ENCODE results near the gene MOGAT3. TPM values are rescaled to one million over a fixed set of nuclear protein-coding genes. Genes with fewer than 3 reads are reported as not detected.

MOGAT3 gene
- total and polyA plus RNA-seq, 7 experiments from 2014 or later = not detected

- Histone ChIP-seq H3K27me3 (ENCODE audit: control insufficient read depth in 2 of 2, insufficient read depth in 2 of 2, low read length in 2 of 2) (no peaks in the 10 kb centered on the region), H3K36me3 (ENCODE audit: control insufficient read depth in 2 of 3, insufficient read depth in 3 of 3, low read length in 3 of 3) (peaks cover 0 to 25% (median 0%) of the 10 kb centered on the region in 3 experiments), H3K9me3 (ENCODE audit: control insufficient read depth in 2 of 3, low read length in 3 of 3) (no peaks in the 10 kb centered on the region), H3K4me1 (ENCODE audit: control insufficient read depth in 2 of 2, insufficient read depth in 2 of 2, low read length in 2 of 2) (peaks cover 15% of the 10 kb centered on the region in 2 donors), H3K4me3 (ENCODE audit: low read length) (peak within 1 kb of the TSS; percentile 70), H3K27ac (ENCODE audit: low read depth, low read length) (peak within 1 kb of the TSS; percentile 87)
- ATAC-seq (peak; percentile 85), DNase-seq (peak; percentile 86 to 97 (median 94))
- no peaks in the 10 kb centered on the region for H3K27me3 Mint-ChIP-seq
- intact Hi-C loops (cut with micrococcal nuclease) = loop anchor here (1.0 to 5.0 kb wide), 11 partner anchors 27 to 1145 kb away; partner anchors contain the start of genes AP1S1 (in 2 of the 2), IFT22 (in 2 of the 2), VGF (in 2 of the 2) and MEPCE (in 1 of the 2)
- peak within 1 kb of the TSS; percentile 88 to 96 (median 93) for H3K27ac Mint-ChIP-seq
- H3K4me3 Mint-ChIP-seq = peak within 1 kb of the TSS; percentile 89 to 97 (median 96)
- POLR2A ChIA-PET = interaction anchor here (0.5 to 3.2 kb wide), 17 partner anchors 9 to 1835 kb away, joined by 3 to 61 read pairs (median 5); partner anchors contain the start of genes FBXO24, FIS1, IFT22 and LRCH4
- no peaks in the 10 kb centered on the region for H3K9me3 Mint-ChIP-seq
- H3K36me3 Mint-ChIP-seq = peaks cover 0 to 19% (median 0%) of the 10 kb centered on the region in 5 donors
- H3K4me1 Mint-ChIP-seq = peaks cover 27 to 54% (median 46%) of the 10 kb centered on the region in 7 donors
- CTCF ChIA-PET = interaction anchor here (1.1 to 3.5 kb wide), 5 partner anchors 13 to 134 kb away, joined by 3 to 30 read pairs (median 7); partner anchors contain the start of gene FIS1
Observed at GRCh38 chr7:101217388-101218235, 16.8 kb upstream of the MOGAT3 start, which contains the start of the genes PLOD3 and ZNHIT1. Gene PLOD3, minus strand, starts transcription at chr7:101217581. Its CDS starts 307 bp downstream, at chr7:101217274. Gene ZNHIT1, plus strand, starts transcription at chr7:101218165. Its CDS starts 31 bp downstream, at chr7:101218196.

- intact Hi-C loops (cut with micrococcal nuclease) = loop anchor here (1.0 to 5.0 kb wide), 6 partner anchors 13 to 1145 kb away; partner anchors contain the start of gene IFT22 (in 2 of the 2)
- peaks cover 15% of the 10 kb centered on the region in 2 donors for H3K4me1 ChIP-seq (ENCODE audit: control insufficient read depth in 2 of 2, insufficient read depth in 2 of 2, low read length in 2 of 2)
- Mint-ChIP-seq H3K27ac (peak overlapping the region in 8 of 9 donors; percentile 51 to 93 (median 76)), H3K36me3 (peaks cover 0 to 15% (median 0%) of the 10 kb centered on the region in 5 donors), H3K9me3 (no peaks in the 10 kb centered on the region), H3K4me1 (peaks cover 22 to 50% (median 45%) of the 10 kb centered on the region in 7 donors), H3K27me3 (no peaks in the 10 kb centered on the region), H3K4me3 (peak overlapping the region; percentile 83 to 97 (median 96))
- H3K27me3 ChIP-seq (ENCODE audit: control insufficient read depth in 2 of 2, insufficient read depth in 2 of 2, low read length in 2 of 2) = no peaks in the 10 kb centered on the region
- H3K36me3 ChIP-seq (ENCODE audit: control insufficient read depth in 2 of 3, insufficient read depth in 3 of 3, low read length in 3 of 3) = peaks cover 0 to 28% (median 0%) of the 10 kb centered on the region in 3 experiments
- POLR2A ChIA-PET = interaction anchor here (0.6 to 3.2 kb wide), 11 partner anchors 8 to 1834 kb away, joined by 3 to 61 read pairs (median 6); partner anchors contain the start of genes FIS1, SRRT and VGF
- H3K27ac ChIP-seq (ENCODE audit: low read depth, low read length) = peak overlapping the region; percentile 87
- H3K4me3 ChIP-seq (ENCODE audit: low read length) = peak overlapping the region; percentile 70
- DNase-seq = peak in 2 of 9 donors; percentile 6 to 9
- CTCF ChIA-PET = interaction anchor here (1.1 to 3.5 kb wide), 4 partner anchors 12 to 134 kb away, joined by 3 to 30 read pairs (median 10); partner anchors contain the start of gene FIS1
- peak; percentile 4 for ATAC-seq
- no peaks in the 10 kb centered on the region for H3K9me3 ChIP-seq (ENCODE audit: control insufficient read depth in 2 of 3, low read length in 3 of 3)
Observed at GRCh38 chr7:101216860-101217387, 16.1 kb upstream of the MOGAT3 start.

GRCh38 chr7:101216001-101216859 lies 15.4 kb upstream of the MOGAT3 start:
- Mint-ChIP-seq H3K36me3 (peaks cover 0 to 12% (median 0%) of the 10 kb centered on the region in 5 donors), H3K27me3 (no peaks in the 10 kb centered on the region), H3K9me3 (no peaks in the 10 kb centered on the region), H3K27ac (peak overlapping the region; percentile 28 to 78 (median 73)), H3K4me1 (peaks cover 15 to 46% (median 39%) of the 10 kb centered on the region in 7 donors), H3K4me3 (peak overlapping the region; percentile 81 to 97 (median 94))
- peak overlapping the region; percentile 87 for H3K27ac ChIP-seq (ENCODE audit: low read depth, low read length)
- ChIA-PET CTCF (interaction anchor here (0.6 to 3.5 kb wide), 4 partner anchors 12 to 67 kb away, joined by 4 to 30 read pairs (median 10); partner anchors contain the start of gene FIS1), POLR2A (interaction anchor here (0.6 to 3.2 kb wide), 3 partner anchors 12 to 33 kb away, joined by 3 to 61 read pairs (median 16); partner anchors contain the start of gene FIS1)
- H3K9me3 ChIP-seq (ENCODE audit: control insufficient read depth in 2 of 3, low read length in 3 of 3) = no peaks in the 10 kb centered on the region
- DNase-seq (peak in 1 of 9 donors; percentile 10), ATAC-seq (no peak)
- H3K27me3 ChIP-seq (ENCODE audit: control insufficient read depth in 2 of 2, insufficient read depth in 2 of 2, low read length in 2 of 2) = no peaks in the 10 kb centered on the region
- intact Hi-C loops (cut with micrococcal nuclease) = loop anchor here (1.0 to 5.0 kb wide), 3 partner anchors 12 to 1146 kb away; partner anchors contain the start of gene IFT22 (in 2 of the 2)
- peak overlapping the region; percentile 70 for H3K4me3 ChIP-seq (ENCODE audit: low read length)
- peaks cover 0 to 35% (median 0%) of the 10 kb centered on the region in 3 experiments for H3K36me3 ChIP-seq (ENCODE audit: control insufficient read depth in 2 of 3, insufficient read depth in 3 of 3, low read length in 3 of 3)
- H3K4me1 ChIP-seq (ENCODE audit: control insufficient read depth in 2 of 2, insufficient read depth in 2 of 2, low read length in 2 of 2) = peaks cover 15% of the 10 kb centered on the region in 2 donors

- no peak overlapping the region for H3K27ac Mint-ChIP-seq
- peak overlapping the region in 1 of 10 donors; percentile 63 for H3K4me3 Mint-ChIP-seq
- H3K27me3 Mint-ChIP-seq = no peaks in the 10 kb centered on the region
- Histone ChIP-seq H3K36me3 (ENCODE audit: control insufficient read depth in 2 of 3, insufficient read depth in 3 of 3, low read length in 3 of 3) (peaks cover 0 to 58% (median 0%) of the 10 kb centered on the region in 3 experiments), H3K27ac (ENCODE audit: low read depth, low read length) (no peak overlapping the region), H3K4me1 (ENCODE audit: control insufficient read depth in 2 of 2, insufficient read depth in 2 of 2, low read length in 2 of 2) (peaks cover 6 to 7% of the 10 kb centered on the region in 2 donors), H3K9me3 (ENCODE audit: control insufficient read depth in 2 of 3, low read length in 3 of 3) (no peaks in the 10 kb centered on the region), H3K4me3 (ENCODE audit: low read length) (no peak overlapping the region), H3K27me3 (ENCODE audit: control insufficient read depth in 2 of 2, insufficient read depth in 2 of 2, low read length in 2 of 2) (no peaks in the 10 kb centered on the region)
- POLR2A ChIA-PET = interaction anchor here (1.3 kb wide), 1 partner anchor 11 kb away, joined by 4 read pairs; no protein-coding TSS in a partner anchor
- DNase-seq = no peak
- ATAC-seq = no peak
- intact Hi-C loops (cut with micrococcal nuclease) = no loop called here
- peaks cover 0 to 20% (median 4%) of the 10 kb centered on the region in 5 donors for H3K36me3 Mint-ChIP-seq
- CTCF ChIA-PET = no interaction called here
- H3K4me1 Mint-ChIP-seq = peaks cover 5 to 15% (median 8%) of the 10 kb centered on the region in 7 donors
- H3K9me3 Mint-ChIP-seq = no peaks in the 10 kb centered on the region
Observed at GRCh38 chr7:101212014-101212413, 11.2 kb upstream of the MOGAT3 start.

GRCh38 chr7:101211501-101211900 lies 10.7 kb upstream of the MOGAT3 start:
- intact Hi-C loops (cut with micrococcal nuclease) = no loop called here
- Histone ChIP-seq H3K27me3 (ENCODE audit: control insufficient read depth in 2 of 2, insufficient read depth in 2 of 2, low read length in 2 of 2) (no peaks in the 10 kb centered on the region), H3K27ac (ENCODE audit: low read depth, low read length) (no peak overlapping the region), H3K4me1 (ENCODE audit: control insufficient read depth in 2 of 2, insufficient read depth in 2 of 2, low read length in 2 of 2) (peaks cover 1 to 2% of the 10 kb centered on the region in 2 donors), H3K36me3 (ENCODE audit: control insufficient read depth in 2 of 3, insufficient read depth in 3 of 3, low read length in 3 of 3) (peaks cover 0 to 58% (median 0%) of the 10 kb centered on the region in 3 experiments), H3K4me3 (ENCODE audit: low read length) (no peak overlapping the region), H3K9me3 (ENCODE audit: control insufficient read depth in 2 of 3, low read length in 3 of 3) (no peaks in the 10 kb centered on the region)
- ChIA-PET CTCF (no interaction called here), POLR2A (interaction anchor here (1.3 kb wide), 1 partner anchor 11 kb away, joined by 4 read pairs; no protein-coding TSS in a partner anchor)
- Mint-ChIP-seq H3K4me3 (no peak overlapping the region), H3K27me3 (no peaks in the 10 kb centered on the region), H3K9me3 (no peaks in the 10 kb centered on the region), H3K27ac (no peak overlapping the region), H3K36me3 (peaks cover 0 to 19% (median 4%) of the 10 kb centered on the region in 5 donors), H3K4me1 (peaks cover under 1 to 12% (median 5%) of the 10 kb centered on the region in 7 donors)
- no peak for DNase-seq
- ATAC-seq = no peak

Measured in naive thymus-derived CD4-positive, alpha-beta T cell (primary cell).